ENCODE measurements around the gene ZFYVE16.
A peak's percentile ranks its signal among the peaks of the same experiment; 100 is the strongest.
"Not testable (repeated sequence)": the region's sequence is repeated elsewhere in the genome, so short reads cannot be mapped to it uniquely, and the experiment has no call there.

ZFYVE16 gene

GRCh38 chr5:80491296-80491695 is 83.4 kb downstream of the ZFYVE16 start:
- DNase-seq = no peak

GRCh38 chr5:80492741-80493140 is 84.9 kb downstream of the ZFYVE16 start:
- DNase-seq = no peak

- DNase-seq = not testable (repeated sequence)
These were observed 85.6 kb downstream of the ZFYVE16 start for GRCh38 chr5:80493443-80493842.

- no peak for DNase-seq
These were observed 88.0 kb downstream of the ZFYVE16 start for GRCh38 chr5:80495891-80496290.

GRCh38 chr5:80502800-80503199 is 94.9 kb downstream of the ZFYVE16 start:
- DNase-seq = no peak

GRCh38 chr5:80503641-80504040 is 95.8 kb downstream of the ZFYVE16 start:
- no peak for DNase-seq

- DNase-seq = no peak
These were observed 97.0 kb downstream of the ZFYVE16 start for GRCh38 chr5:80504833-80505232.

GRCh38 chr5:80507663-80508062 is 99.8 kb downstream of the ZFYVE16 start:
- no peak for DNase-seq

- no peak for DNase-seq
These were observed 101.0 kb downstream of the ZFYVE16 start for GRCh38 chr5:80508844-80509243.

- no peak for DNase-seq
These were observed 101.5 kb downstream of the ZFYVE16 start for GRCh38 chr5:80509362-80509761.

GRCh38 chr5:80516826-80517225 is 109.0 kb downstream of the ZFYVE16 start:
- peak; percentile 55 for DNase-seq

All from stimulated activated CD4-positive, alpha-beta T cell treated with anti-CD3 and anti-CD28 coated beads, Interleukin-15, amount 100 ng/mL, for 24 hours (primary cell).